OCI-LY1 (cell line): ENCODE measurements around the gene MOK.

Source experiments
- EZH2 ChIP-seq: fragments of 200-600 bp; sonication (generic), shearing (Covaris generic); IDR thresholded peaks from 2 replicates; pipeline ENCODE4 v1.8.0; 2017; ENCODE audit warnings: borderline replicate concordance, mixed run types, mild to moderate bottlenecking, antibody characterized with exemption, low read length, moderate library complexity, mixed read lengths
- TF ChIP-seq, protein P1 (sequence below): fragments of 200-600 bp; sonication (generic), shearing (Covaris generic); IDR thresholded peaks from 2 replicates; pipeline ENCODE4 v1.5.1; 2017; ENCODE audit warnings: mild to moderate bottlenecking, antibody characterized with exemption, low read length, moderate library complexity, mixed read lengths

DNA sequence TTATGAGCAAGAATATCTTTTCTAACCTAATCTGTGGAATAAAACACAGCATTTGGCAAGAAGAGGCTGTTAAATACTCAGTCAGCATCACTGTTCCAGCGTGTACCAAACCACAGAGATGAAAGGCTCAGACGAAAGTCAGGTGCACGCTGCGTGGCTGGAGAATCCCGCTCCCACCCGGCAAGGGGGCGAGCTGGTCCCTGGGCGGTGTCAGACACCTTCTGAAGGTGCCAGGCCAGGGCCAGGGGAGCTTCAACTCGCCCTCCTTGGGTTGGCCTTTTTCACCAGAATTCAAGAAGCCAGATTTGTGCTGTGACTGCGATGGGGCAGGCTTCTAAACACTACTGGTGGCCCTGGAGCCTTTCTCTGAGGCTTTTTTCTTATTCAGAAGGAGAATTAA, 92.1 kb downstream of the MOK start:
- TF ChIP-seq, protein P1, sequence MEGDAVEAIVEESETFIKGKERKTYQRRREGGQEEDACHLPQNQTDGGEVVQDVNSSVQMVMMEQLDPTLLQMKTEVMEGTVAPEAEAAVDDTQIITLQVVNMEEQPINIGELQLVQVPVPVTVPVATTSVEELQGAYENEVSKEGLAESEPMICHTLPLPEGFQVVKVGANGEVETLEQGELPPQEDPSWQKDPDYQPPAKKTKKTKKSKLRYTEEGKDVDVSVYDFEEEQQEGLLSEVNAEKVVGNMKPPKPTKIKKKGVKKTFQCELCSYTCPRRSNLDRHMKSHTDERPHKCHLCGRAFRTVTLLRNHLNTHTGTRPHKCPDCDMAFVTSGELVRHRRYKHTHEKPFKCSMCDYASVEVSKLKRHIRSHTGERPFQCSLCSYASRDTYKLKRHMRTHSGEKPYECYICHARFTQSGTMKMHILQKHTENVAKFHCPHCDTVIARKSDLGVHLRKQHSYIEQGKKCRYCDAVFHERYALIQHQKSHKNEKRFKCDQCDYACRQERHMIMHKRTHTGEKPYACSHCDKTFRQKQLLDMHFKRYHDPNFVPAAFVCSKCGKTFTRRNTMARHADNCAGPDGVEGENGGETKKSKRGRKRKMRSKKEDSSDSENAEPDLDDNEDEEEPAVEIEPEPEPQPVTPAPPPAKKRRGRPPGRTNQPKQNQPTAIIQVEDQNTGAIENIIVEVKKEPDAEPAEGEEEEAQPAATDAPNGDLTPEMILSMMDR = no peak
- TF ChIP-seq EZH2 = no peak
